ENCODE measurements around the gene RCAN3.
A peak's percentile ranks its signal among the peaks of the same experiment; 100 is the strongest.

The RCAN3 gene

DNA sequence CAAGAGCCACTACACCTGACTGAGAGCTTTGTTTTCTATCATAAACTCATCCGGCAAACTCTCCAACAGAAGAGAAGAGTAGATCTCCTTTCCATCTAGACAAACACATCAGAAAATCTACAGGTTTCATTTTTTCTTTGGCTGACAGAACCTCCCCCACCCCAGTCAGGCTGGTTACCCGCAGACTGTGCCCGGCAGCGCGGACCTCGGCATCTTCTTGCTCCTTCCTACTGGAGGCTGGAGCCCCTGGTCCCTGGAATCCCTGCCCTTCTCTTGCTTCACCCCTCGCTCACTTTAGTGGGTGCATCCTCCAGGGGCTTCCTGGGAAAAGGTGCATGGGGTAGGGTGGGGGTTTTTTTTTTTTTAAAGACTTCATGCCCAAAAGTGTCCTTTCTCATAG is 76.2 kb downstream of the RCAN3 start:
- DNase-seq (ENCODE audit: low read depth, low spot score): no peak

DNA sequence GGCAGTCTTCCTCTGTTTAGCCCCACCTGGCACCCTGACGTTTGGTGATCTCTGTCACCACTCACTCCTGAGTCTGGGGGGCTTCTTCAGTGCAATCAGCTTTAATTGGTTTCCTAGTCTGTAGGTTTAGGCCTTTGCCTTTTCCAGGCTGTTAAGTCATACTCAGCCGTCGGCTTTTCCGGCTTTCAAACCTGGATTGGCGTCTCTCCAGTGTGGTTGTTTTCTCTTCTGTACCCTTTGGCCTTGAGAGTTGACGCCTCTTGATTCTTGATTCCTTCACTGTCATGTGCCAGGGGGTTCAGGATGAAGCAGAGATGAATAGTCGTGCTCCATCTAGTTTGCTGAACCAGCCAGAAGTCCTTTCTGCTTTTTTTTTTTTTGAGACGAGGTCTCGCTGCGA is 78.1 kb downstream of the RCAN3 start:
- DNase-seq (ENCODE audit: low read depth, low spot score): no peak

DNA sequence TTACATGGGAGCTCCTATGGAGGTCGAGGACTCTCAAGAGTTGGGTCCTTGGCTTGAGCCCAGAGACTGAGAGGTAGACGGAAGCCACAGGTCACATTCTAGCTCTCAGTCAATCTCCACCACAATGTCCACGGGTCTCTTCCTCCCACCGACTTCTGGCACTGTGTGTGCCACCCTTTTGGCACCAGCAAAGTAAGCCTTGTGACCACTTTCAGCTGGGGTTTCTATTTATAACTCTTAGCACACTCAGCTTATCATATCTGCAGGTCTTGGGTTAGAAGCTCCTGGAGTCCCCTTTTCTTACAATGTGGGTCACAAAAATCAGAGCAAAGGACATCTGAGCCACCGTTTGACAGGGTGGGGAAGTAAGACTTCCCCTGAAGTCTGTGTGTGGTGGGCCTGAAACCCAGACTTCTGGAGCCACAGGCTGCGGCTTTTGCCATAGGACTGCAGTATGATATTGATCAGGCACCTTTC is 81.6 kb downstream of the RCAN3 start:
- DNase-seq (ENCODE audit: low read depth, low spot score): no peak

DNA sequence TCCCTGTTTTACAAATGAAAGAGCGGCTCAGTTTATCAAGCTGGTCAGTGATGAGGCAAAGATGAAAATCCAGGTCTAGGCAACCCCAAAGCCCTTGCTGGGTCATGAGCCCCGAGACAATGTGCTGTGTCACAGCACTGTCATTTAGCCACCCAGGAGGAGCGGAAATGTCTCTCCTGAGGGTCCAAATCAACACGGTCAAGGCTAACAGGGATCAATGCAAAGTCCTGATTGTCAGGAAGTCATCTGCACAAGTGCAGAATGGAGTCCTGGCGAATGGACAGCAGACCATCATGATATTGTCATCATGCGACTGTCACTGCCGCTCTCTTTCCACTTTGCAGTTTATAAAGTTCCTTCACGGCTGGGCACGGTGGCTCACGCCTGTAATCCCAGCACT is 83.5 kb downstream of the RCAN3 start:
- DNase-seq (ENCODE audit: low read depth, low spot score): no peak

DNA sequence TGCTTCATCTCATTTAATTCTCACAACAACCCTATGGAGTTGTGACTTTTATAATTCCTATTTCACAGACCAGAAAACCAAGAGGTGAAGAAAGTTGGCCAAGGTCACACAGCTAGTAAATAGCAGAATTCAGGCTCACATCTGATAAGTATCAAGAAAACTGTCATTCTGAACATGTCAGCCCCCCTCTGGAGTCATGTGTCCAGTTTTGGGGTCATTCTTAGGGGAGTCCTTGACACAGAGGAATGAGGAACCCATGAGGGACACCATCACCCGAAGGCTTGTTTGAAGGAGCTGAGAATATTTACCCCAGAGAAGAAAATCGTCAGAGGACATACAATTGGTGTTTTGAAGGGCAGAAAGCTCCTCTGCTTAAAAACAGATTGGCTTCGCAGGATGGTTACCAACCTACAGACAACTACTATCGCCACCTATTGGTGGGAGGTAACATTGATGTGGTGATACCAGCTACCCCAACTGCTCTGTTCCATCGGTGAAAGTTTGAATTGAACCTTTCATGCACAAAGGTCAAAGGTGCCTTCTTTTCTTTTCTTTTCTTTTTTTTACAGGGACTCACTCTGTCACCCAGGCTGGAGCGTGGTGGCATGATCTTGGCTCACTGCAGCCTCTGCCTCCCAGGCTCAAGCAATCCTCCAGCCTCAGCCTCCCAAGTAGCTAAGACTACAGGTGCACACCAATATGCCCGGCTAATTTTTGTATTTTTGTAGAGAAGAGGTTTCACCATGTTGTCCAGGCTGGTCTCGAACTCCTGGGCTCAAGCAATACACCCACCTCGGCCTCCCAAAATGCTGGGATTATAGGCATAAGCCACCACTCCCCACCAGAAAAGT is 84.6 kb downstream of the RCAN3 start:
- peak; percentile 70 for DNase-seq (ENCODE audit: low read depth, low spot score)

DNA sequence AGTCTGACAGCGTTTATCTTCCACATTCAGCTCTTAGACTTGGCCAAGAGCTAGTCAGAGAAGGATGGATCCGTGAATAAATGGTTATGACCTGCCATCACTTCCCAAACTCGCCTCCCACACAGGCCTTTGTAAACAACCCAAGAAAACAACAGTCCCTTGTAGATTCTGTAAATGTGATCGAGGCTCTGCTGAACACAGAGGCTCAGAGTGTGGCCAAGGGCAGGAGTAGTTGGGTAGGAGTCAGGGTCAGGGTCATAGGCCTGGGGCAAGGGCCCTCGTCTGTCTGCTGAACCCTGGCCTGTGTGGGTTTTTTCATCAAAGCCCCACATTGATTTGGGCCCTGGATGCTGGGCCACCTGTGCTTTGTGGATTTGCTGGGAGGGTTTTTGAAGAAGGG is 85.9 kb downstream of the RCAN3 start:
- DNase-seq (ENCODE audit: low read depth, low spot score): no peak

DNA sequence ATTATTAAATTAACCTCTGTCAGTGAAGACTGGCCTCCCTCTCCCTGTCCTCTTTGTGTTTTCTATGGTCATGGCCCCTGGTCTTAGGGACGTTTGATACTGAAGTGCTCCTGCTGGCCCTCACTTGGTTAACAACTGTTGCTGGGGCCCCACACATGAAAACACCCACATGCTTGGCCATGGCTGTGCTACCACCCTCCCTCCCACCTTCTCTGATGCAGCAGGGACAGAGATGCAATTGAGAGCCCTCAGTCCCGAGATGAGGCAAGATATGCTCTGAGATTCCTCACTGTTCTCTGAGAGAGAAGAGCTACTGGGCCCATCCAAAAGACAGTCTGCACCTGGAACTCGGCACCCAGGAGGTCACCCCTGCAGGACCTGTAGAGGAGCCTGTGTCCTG is 86.6 kb downstream of the RCAN3 start:
- DNase-seq (ENCODE audit: low read depth, low spot score): no peak

Measured in astrocyte of the hippocampus (primary cell).